ENCODE results near the gene MINAR2.

Gene MINAR2

DNA sequence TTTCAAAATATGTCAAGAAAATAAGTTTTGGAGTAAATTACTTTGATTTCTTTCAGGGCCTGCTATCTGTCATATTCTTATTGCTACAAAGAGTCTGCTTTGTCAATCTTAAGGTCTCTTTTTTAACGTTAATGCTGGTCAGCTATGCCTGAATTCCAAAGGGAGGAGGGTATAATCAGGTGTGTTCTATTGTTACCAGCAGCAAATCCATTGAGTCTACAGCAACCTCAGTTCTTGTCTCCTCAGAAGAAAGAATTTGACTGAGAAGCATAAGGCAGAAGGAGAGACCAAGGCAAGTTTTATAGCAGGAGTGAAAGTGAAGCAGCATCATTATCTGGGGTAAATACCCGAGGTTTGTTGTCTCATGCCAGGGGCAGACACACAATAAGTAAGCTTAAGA is 23.7 kb upstream of the MINAR2 start:
- TF ChIP-seq, protein P1, sequence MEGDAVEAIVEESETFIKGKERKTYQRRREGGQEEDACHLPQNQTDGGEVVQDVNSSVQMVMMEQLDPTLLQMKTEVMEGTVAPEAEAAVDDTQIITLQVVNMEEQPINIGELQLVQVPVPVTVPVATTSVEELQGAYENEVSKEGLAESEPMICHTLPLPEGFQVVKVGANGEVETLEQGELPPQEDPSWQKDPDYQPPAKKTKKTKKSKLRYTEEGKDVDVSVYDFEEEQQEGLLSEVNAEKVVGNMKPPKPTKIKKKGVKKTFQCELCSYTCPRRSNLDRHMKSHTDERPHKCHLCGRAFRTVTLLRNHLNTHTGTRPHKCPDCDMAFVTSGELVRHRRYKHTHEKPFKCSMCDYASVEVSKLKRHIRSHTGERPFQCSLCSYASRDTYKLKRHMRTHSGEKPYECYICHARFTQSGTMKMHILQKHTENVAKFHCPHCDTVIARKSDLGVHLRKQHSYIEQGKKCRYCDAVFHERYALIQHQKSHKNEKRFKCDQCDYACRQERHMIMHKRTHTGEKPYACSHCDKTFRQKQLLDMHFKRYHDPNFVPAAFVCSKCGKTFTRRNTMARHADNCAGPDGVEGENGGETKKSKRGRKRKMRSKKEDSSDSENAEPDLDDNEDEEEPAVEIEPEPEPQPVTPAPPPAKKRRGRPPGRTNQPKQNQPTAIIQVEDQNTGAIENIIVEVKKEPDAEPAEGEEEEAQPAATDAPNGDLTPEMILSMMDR (IDR thresholded peaks at IDR 0.05; ENCODE audit: borderline replicate concordance, insufficient read depth, low read depth, low read length) = no peak

DNA sequence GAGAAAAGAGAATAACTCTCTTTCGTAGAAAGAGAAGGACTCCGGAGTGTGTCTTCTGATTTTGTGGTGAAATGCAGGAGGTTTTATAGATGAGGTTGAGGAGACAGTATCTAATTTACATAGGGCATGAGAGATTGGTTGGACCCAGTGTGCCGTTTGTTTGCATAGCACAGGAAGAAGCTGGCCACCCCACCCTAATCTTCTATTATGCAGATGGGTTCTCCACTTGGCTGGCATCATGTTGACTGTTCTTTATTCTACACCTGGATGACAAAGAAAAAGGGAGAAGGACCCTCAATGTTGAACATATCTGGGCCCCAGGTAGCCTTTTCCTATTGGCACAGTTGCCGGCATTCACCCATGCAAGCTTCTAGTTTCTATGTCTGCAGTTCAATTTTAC is 23.2 kb upstream of the MINAR2 start:
- TF ChIP-seq, protein P1 (IDR thresholded peaks at IDR 0.05; ENCODE audit: borderline replicate concordance, insufficient read depth, low read depth, low read length) = no peak
- H3K4me3 ChIP-seq (ENCODE audit: low read depth, low read length) = no peak overlapping the region

More for the DNA sequence above, 23.7 kb upstream of the MINAR2 start:
- no peak overlapping the region for H3K4me3 ChIP-seq (ENCODE audit: low read depth, low read length)

DNA sequence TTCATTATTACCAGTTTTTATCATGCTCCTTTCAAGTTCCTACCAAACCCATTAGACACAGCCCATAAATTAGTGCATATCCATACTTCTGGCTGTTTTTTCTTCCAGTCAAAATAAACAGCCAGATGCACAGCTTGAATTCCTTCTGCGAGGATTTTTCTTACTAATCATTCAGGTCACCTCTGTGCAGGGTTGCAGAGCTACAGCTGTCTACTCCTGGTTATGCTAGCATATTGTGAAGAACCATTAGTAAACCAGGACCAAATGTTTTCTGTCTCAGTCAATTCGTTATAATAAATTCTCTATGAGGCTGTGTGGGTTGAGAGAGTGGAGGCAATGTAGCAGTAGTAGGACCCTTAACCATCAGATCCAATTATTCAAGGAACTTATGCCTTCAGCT is 8.1 kb upstream of the MINAR2 start:
- TF ChIP-seq, protein P1 (IDR thresholded peaks at IDR 0.05; ENCODE audit: borderline replicate concordance, insufficient read depth, low read depth, low read length) = no peak
- no peak overlapping the region for H3K4me3 ChIP-seq (ENCODE audit: low read depth, low read length)

DNA sequence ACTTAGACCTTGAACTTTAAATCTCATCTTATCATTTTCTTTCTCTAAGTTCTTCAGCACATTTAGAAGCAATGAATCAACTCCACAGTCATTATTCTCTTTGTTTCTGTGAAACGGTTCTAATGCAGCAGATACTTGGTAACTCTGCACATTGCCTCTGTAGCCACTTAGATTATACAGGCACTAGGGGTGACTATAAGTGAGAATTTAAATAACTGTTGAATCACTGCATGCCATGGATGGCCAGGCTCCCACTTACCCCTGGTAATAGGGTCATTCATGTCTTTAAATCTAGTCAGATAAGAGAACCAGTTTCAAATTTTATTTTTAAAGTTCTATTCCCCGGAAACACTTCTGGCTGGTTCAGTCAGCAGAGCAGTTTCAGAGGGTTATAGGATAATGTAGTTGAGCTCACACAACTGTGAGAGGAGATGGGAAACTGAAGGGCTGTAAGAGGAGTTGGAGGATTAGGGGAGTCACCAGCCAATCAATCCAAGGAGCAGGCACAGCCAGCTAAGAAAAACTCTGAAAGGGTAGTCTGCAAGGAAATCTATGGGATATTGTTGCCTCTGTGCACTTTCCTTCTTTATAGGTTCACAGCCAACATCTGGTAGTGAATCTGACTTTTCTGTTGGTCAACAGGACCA is 4.2 kb upstream of the MINAR2 start:
- TF ChIP-seq, protein P1 (IDR thresholded peaks at IDR 0.05; ENCODE audit: borderline replicate concordance, insufficient read depth, low read depth, low read length) = no peak
- H3K4me3 ChIP-seq (ENCODE audit: low read depth, low read length) = no peak overlapping the region

DNA sequence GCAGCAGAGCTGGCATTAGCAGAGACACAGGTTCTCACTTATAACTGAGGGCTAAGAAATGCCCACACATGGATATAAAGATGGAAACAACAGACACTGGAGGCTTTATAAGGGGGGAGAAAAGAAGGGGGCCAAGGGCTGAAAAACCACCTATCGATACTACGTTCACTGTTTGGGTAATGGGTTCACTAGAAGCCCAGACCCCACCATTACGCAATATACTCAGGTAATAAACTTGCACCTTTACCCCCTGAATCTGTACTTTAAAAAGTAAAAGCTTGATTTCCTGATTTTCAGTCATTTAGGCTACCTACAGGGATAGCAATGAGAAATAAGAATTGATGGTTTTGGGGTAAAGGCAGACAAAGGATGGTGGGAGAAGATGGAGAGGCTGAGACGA is 1.9 kb upstream of the MINAR2 start:
- TF ChIP-seq, protein P1 (IDR thresholded peaks at IDR 0.05; ENCODE audit: borderline replicate concordance, insufficient read depth, low read depth, low read length) = no peak
- H3K4me3 ChIP-seq (ENCODE audit: low read depth, low read length) = no peak overlapping the region

DNA sequence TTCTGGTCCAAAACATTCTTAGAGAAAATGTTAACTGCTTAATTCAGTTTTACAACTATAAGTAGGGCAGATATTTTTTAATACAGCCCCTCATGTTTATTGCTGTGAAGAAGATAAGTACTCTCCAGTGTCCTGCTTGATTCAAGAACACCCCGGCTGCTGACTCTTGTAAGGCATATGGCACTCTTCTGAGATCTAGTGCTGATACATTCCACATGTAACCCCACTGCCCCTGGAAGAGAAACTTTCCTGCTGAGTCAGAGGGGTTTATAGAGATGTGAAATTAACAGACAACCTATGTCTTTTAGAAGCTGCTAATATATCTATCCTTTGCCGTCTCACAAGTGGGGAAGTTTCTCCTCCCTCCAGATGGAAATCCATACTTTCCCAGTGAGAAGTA is 1.0 kb upstream of the MINAR2 start:
- TF ChIP-seq, protein P1 (IDR thresholded peaks at IDR 0.05; ENCODE audit: borderline replicate concordance, insufficient read depth, low read depth, low read length) = no peak
- no peak overlapping the region for H3K4me3 ChIP-seq (ENCODE audit: low read depth, low read length)
